ENCODE measurements around the gene TMEM38A. TPM values are rescaled to one million over a fixed set of nuclear protein-coding genes. Genes with fewer than 3 reads are reported as not detected.
"Not testable (repeated sequence)": the region's sequence is repeated elsewhere in the genome, so short reads cannot be mapped to it uniquely, and the experiment has no call there.

The TMEM38A gene
- total RNA-seq, 1 donor: 2.2 TPM

DNA sequence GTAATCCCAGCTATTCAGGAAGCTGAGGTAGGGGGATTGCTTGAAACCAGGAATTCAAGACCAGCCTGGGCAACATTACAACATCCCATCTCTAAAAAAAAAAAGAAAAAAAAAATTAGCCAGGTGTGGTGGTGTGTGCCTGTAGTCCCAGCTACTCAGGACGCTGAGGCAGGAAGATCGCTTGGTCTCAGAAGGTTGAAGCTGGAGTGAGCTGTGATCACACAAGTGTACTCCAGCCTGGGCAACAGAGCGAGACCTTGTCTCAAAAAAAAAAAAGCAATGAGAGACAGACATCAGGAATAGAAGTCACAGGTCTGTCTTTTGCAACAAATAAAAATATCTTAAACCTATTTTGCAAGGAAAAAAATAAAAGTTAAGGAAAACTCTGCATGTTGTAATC is 23.3 kb downstream of the TMEM38A start:
- H3K4me3 ChIP-seq (ENCODE audit: low read depth, low read length): no peak overlapping the region
- TF ChIP-seq, protein P1, sequence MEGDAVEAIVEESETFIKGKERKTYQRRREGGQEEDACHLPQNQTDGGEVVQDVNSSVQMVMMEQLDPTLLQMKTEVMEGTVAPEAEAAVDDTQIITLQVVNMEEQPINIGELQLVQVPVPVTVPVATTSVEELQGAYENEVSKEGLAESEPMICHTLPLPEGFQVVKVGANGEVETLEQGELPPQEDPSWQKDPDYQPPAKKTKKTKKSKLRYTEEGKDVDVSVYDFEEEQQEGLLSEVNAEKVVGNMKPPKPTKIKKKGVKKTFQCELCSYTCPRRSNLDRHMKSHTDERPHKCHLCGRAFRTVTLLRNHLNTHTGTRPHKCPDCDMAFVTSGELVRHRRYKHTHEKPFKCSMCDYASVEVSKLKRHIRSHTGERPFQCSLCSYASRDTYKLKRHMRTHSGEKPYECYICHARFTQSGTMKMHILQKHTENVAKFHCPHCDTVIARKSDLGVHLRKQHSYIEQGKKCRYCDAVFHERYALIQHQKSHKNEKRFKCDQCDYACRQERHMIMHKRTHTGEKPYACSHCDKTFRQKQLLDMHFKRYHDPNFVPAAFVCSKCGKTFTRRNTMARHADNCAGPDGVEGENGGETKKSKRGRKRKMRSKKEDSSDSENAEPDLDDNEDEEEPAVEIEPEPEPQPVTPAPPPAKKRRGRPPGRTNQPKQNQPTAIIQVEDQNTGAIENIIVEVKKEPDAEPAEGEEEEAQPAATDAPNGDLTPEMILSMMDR (IDR thresholded peaks at IDR 0.05; ENCODE audit: insufficient read depth, low read depth, low read length): no peak
- no peak for DNase-seq (ENCODE audit: low read depth)

DNA sequence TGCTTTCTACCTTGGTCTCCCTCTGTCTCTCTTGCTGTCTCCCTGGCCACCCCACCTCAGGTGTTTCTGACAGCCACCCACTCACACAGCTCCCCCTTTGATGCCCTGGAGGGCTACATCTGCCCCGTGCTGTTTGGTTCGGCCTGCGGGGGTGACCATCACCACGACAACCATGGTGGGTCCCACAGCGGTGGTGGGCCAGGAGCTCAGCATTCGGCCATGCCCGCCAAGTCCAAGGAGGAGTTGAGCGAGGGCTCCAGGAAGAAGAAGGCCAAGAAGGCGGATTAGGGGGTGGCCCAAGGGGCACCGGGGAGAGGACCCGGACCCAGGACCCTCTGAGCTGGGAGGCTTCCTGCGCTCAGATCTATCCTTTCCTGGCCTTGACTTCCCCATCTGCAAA is 27.1 kb downstream of the TMEM38A start:
- H3K4me3 ChIP-seq (ENCODE audit: low read depth, low read length): no peak overlapping the region
- TF ChIP-seq, protein P1 (IDR thresholded peaks at IDR 0.05; ENCODE audit: insufficient read depth, low read depth, low read length): no peak
- no peak for DNase-seq (ENCODE audit: low read depth)

DNA sequence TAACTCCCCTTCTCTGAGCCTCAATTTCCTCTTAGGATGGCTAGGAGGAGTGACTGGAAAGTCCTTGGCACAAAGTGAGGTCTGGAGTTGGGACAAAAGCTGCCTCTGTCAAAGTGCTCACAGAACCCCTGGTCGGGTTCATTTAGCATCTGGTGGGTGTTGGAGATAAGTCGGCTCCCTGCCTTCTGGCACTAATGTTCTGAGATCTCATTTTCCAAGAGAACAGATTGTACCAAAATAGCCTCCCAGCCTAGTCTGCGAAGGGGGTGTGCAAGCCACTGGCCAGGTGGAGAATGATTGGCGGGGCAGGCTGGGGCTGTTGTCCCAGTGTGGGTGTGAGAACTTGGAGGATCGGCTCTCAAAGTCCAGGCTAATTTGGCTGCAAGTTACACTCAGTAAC is 38.0 kb downstream of the TMEM38A start:
- TF ChIP-seq, protein P1 (IDR thresholded peaks at IDR 0.05; ENCODE audit: insufficient read depth, low read depth, low read length): no peak
- no peak overlapping the region for H3K4me3 ChIP-seq (ENCODE audit: low read depth, low read length)
- DNase-seq (ENCODE audit: low read depth): no peak

DNA sequence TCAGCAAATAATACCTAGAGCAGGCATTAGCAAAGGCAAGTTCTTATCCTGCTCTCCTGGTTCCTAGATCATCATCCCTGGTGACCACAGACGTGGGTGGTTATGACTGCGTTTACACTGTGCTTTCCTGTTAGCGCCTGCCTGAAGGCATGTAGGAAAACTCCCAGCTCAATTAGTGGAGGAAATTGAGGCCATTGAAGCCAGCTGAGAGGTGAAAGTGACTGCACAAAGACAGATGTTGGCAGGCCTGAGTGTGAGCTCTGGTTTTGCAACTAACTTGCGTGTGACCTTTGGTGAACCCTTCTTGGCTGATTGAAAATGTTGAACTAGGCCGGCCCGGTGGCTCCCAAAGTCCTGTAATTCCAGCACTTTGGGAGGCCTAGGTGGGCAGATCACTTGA is 41.2 kb downstream of the TMEM38A start:
- TF ChIP-seq, protein P1 (IDR thresholded peaks at IDR 0.05; ENCODE audit: insufficient read depth, low read depth, low read length): no peak
- peak; percentile 49 for DNase-seq (ENCODE audit: low read depth)
- H3K4me3 ChIP-seq (ENCODE audit: low read depth, low read length): no peak overlapping the region

DNA sequence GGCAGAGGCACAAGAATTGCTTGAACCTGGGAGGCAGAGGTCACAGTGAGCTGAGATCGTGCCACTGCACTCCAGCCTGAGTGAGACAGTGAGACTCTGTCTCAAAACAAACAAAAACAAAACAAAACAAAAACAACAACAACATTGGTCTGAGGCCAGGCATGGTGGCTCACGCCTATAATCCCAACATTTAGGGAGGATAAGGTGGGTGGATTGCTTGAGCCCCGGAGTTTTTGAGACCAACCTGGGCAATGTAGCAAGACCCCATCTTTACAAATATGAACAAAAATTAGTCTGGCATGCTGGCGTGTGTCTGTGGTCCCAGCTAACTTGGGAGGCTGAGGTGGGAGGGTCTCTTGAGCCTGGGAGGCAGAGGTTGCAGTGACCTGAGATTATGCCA is 42.7 kb downstream of the TMEM38A start:
- no peak overlapping the region for H3K4me3 ChIP-seq (ENCODE audit: low read depth, low read length)
- TF ChIP-seq, protein P1 (IDR thresholded peaks at IDR 0.05; ENCODE audit: insufficient read depth, low read depth, low read length): no peak
- DNase-seq (ENCODE audit: low read depth): no peak

DNA sequence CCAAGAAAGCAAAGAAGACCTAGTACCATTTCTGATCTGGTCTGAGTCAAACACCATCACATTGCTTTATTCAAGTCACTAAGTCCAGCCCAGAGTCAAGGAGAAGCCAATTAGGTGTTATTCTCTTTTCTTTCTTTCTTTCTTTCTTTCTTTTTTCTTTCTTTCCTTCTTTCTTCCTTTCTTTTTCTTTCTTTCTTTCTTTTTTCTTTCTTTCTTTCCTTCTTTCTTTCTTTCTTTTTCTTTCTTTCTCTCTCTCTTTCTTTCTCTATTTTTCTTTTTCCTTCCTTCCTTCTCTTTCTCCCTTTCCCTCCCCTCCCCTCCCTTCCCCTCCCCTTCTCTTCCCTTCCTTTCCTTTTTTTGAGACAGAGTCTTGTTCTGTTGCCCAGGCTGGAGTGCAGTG is 49.9 kb downstream of the TMEM38A start:
- not testable (repeated sequence) for H3K4me3 ChIP-seq (ENCODE audit: low read depth, low read length); DNase-seq (ENCODE audit: low read depth)

DNA sequence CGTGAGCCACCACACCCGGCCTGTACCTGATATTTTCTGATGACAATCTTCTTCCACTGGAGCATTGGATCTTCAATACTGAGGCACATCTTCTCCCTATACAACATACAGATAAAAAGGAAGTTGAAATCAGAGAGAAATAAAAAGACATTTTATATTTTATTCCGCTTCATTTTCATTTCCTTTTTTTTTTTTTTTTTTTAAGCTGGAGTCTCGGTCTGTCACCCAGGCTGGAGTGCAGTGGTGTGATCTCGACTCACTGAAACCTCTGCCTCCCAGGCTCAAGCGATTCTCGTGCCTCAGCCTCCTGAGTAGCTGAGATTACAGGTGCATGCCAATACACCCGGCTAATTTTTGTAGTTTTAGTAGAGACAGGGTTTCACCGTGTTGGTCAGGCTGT is 51.4 kb downstream of the TMEM38A start:
- H3K4me3 ChIP-seq (ENCODE audit: low read depth, low read length): not testable (repeated sequence)

DNA sequence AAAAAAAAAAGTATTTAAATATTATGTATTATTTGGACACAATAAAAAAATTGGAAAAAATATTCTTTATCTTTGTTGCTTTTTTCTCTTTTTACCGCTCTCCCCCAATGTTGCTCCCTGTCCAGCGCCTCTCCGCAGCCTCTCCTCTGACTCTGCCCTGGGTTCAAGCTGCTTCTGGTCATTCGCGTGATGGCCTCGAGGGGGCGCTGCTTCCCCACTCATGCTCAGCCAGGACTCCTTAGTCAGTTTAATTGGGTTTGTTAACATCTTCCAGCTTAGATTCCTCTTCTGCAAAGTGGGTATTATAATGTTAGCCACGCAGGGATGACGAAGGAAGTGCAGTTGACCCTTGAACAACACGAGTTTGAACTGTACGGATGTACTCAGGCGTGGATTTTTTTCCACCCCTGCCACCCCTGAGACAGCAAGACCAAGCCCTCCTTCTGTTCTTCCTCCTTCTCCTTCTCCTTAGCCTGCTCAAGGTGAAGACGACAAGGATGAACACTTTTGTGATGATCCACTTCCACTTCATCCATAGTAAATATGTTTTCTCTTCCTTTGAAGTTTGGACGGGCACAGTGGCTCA is 53.9 kb downstream of the TMEM38A start:
- no peak overlapping the region for H3K4me3 ChIP-seq (ENCODE audit: low read depth, low read length)
- TF ChIP-seq, protein P1 (IDR thresholded peaks at IDR 0.05; ENCODE audit: insufficient read depth, low read depth, low read length): peak; percentile 91
- peak; percentile 41 for DNase-seq (ENCODE audit: low read depth)

More for the DNA sequence above, 51.4 kb downstream of the TMEM38A start:
- not testable (repeated sequence) for DNase-seq (ENCODE audit: low read depth)
